Retinal pigment epithelial cell (primary cell): ENCODE results near the gene LINGO3.

Experiments used
- DNase-seq: peaks from one replicate; pipeline ENCODE4 v3.0.0-alpha.2; 2010; ENCODE audit warnings: low read depth
- H3K4me3 ChIP-seq: 2 replicates; pipeline ENCODE4 v1.5.1; 2011; ENCODE audit warnings: mild to moderate bottlenecking, low read length, control low read depth, moderate library complexity
- TF ChIP-seq, protein P1 (sequence below): conservative IDR thresholded peaks from 2 replicates; pipeline ENCODE4 v1.5.1; 2011; ENCODE audit warnings: low read depth, low read length, control low read depth, inconsistent platforms

Gene LINGO3

DNA sequence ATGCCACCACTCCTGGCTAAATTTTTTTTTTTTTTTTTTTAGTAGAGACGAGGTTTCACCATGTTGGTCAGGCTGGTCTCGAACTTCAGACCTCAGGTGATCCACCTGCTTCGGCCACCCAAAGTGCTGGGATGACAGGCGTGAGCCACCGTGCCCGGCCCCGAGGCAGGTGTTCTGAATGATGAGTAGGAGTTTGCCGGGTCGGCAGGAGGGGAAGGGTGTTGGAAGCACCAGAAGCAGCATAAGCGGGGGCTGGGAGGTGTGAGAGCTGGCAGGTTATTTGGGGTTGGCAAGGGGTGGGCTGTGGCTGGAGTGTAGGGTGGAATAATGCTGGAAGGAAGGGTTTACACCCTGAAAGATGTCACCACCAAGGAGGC, 22.3 kb upstream of the LINGO3 start:
- DNase-seq: no peak
- TF ChIP-seq, protein P1, sequence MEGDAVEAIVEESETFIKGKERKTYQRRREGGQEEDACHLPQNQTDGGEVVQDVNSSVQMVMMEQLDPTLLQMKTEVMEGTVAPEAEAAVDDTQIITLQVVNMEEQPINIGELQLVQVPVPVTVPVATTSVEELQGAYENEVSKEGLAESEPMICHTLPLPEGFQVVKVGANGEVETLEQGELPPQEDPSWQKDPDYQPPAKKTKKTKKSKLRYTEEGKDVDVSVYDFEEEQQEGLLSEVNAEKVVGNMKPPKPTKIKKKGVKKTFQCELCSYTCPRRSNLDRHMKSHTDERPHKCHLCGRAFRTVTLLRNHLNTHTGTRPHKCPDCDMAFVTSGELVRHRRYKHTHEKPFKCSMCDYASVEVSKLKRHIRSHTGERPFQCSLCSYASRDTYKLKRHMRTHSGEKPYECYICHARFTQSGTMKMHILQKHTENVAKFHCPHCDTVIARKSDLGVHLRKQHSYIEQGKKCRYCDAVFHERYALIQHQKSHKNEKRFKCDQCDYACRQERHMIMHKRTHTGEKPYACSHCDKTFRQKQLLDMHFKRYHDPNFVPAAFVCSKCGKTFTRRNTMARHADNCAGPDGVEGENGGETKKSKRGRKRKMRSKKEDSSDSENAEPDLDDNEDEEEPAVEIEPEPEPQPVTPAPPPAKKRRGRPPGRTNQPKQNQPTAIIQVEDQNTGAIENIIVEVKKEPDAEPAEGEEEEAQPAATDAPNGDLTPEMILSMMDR: no peak
- no peak overlapping the region for H3K4me3 ChIP-seq

GRCh38 chr19:2329501-2329916, 21.6 kb upstream of the LINGO3 start:
- DNase-seq: no peak
- H3K4me3 ChIP-seq: peak overlapping the region; percentile 97
- TF ChIP-seq, protein P1: no peak

- no peak for DNase-seq
- H3K4me3 ChIP-seq: peak overlapping the region; percentile 97
- TF ChIP-seq, protein P1: no peak
These were observed 21.2 kb upstream of the LINGO3 start for GRCh38 chr19:2329149-2329478.

DNA sequence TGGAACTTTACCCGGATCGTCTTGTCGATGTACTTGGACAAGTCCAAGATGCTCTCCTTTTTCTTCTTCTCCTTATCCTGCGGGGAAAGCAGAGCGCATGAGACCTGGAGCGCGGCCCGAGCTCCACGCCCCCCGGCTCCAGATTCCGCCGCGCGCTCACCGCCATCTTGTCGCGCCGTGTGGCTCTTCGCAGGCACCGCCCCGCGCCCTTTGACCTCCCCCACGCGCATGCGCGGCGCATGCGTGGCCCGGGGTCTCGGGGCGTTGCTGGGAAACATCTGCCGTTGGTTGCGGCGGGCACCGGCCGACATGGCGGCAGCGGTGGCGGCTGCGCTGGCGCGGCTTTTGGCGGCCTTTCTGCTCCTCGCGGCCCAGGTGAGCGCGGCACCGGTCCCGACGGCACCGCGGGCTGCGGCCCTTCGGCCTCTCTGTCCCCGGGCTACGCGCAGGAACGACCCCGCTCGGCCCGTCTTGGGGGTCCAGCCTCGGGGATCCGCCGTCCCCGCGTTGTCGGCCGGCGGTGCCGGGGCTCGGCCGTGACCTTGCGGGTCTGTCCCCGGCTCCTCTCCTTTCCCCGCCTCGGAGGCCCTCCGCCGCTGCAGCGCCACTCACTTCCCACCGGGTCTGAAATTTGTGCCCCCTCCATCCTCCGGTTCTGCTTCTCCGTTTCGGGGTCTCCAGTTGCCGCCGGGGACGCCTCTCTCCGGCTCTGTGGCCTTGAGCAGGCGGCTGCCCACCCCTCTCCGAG, 20.6 kb upstream of the LINGO3 start, which contains the start of the genes LSM7 and SPPL2B:
TSS of gene LSM7 (minus strand) at position 186 of the 748 bp plus-strand sequence. CDS start at position 166, 20 bp downstream.
TSS of gene SPPL2B (plus strand) at position 284 of the 748 bp plus-strand sequence. CDS start at position 310, 26 bp downstream.
- TF ChIP-seq, protein P1: no peak
- DNase-seq: peak; percentile 41
- H3K4me3 ChIP-seq: peak within 1 kb of the TSS; percentile 97

GRCh38 chr19:2327773-2328400, 19.9 kb upstream of the LINGO3 start:
- peak overlapping the region; percentile 97 for H3K4me3 ChIP-seq
- peak; percentile 39 for DNase-seq
- TF ChIP-seq, protein P1: no peak

GRCh38 chr19:2326699-2327360, 18.9 kb upstream of the LINGO3 start:
- TF ChIP-seq, protein P1: no peak
- no peak for DNase-seq
- no peak overlapping the region for H3K4me3 ChIP-seq
